ENCODE measurements around the gene CPA5. TPM values are rescaled to one million over a fixed set of nuclear protein-coding genes. Genes with fewer than 3 reads are reported as not detected.

The CPA5 gene
- total and polyA plus RNA-seq, 2 experiments from 2014 or later, result not detected

DNA sequence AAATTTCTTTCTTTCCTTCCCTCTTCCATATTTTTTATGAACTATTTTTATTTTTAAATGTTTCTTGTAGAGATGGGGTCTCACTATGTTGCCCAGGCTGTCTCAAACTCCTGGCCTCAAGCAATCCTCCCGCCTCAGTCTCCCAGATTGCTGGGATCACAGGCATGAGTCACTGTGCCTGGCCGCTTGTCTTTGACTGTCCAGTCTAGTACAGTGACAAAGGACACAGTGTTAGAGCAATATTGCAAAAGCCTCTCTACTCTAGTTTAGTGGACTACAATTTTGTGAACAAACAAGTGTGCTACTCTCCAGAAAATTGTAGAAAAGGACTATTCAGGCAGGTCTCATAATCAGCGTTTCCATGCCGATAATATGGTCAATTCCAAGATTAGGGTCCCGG, 40.6 kb upstream of the CPA5 start:
- no peak overlapping the region for H3K27ac Mint-ChIP-seq
- Histone ChIP-seq H4K20me1 (replicated peaks; ENCODE audit: insufficient read depth) (no peaks in the 10 kb centered on the region), H3K9me2 (ENCODE audit: insufficient read depth) (no peaks in the 10 kb centered on the region), H3K4me1 (ENCODE audit: insufficient read depth) (no peaks in the 10 kb centered on the region), H3K36me3 (ENCODE audit: insufficient read depth) (no peaks in the 10 kb centered on the region), H3K4me2 (no peak overlapping the region), H3F3A (replicated peaks; ENCODE audit: low read depth) (no peaks in the 10 kb centered on the region), H3K79me2 (replicated peaks; ENCODE audit: insufficient read depth) (no peaks in the 10 kb centered on the region), H3K27me3 (ENCODE audit: insufficient read depth) (no peaks in the 10 kb centered on the region), H3K4me3 (no peak overlapping the region), H2AFZ (peak overlapping the region; percentile 14; the same call in 1 of the 2 replicates), H3K27ac (ENCODE audit: low read depth) (no peak overlapping the region)
- DNase-seq (ENCODE audit: low spot score) (no peak), ATAC-seq (no peak)
- H3K36me3 Mint-ChIP-seq (ENCODE audit: low read depth), result no peaks in the 10 kb centered on the region
- no peak overlapping the region for H3K4me3 Mint-ChIP-seq
- TF ChIP-seq STAT1 (IDR thresholded peaks at IDR 0.05; ENCODE audit: unreplicated experiment) (no peak), REST (IDR thresholded peaks at IDR 0.05; ENCODE audit: unreplicated experiment) (no peak), EZH2 (IDR thresholded peaks at IDR 0.05; ENCODE audit: low read depth, unreplicated experiment) (no peak), EZH2phosphoT487 (IDR thresholded peaks at IDR 0.05; ENCODE audit: unreplicated experiment) (no peak), CREB1 (CRISPR knock-in tag; IDR thresholded peaks at IDR 0.05; ENCODE audit: low read depth) (no peak), ZNF114 (CRISPR knock-in tag; IDR thresholded peaks at IDR 0.05) (no peak), NANOG (IDR thresholded peaks at IDR 0.05; ENCODE audit: borderline replicate concordance) (no peak), ETS1 (IDR thresholded peaks at IDR 0.05) (no peak), CTCF (conservative IDR thresholded peaks at IDR 0.05; ENCODE audit: low read depth in 2 of 2) (no peak), JUNB (IDR thresholded peaks at IDR 0.05; ENCODE audit: unreplicated experiment) (no peak), ZNF331 (CRISPR knock-in tag; IDR thresholded peaks at IDR 0.05; ENCODE audit: low read depth) (no peak), POLR2AphosphoS5 (IDR thresholded peaks at IDR 0.05; ENCODE audit: low read depth) (no peak)
- TF ChIP-seq, protein P1, sequence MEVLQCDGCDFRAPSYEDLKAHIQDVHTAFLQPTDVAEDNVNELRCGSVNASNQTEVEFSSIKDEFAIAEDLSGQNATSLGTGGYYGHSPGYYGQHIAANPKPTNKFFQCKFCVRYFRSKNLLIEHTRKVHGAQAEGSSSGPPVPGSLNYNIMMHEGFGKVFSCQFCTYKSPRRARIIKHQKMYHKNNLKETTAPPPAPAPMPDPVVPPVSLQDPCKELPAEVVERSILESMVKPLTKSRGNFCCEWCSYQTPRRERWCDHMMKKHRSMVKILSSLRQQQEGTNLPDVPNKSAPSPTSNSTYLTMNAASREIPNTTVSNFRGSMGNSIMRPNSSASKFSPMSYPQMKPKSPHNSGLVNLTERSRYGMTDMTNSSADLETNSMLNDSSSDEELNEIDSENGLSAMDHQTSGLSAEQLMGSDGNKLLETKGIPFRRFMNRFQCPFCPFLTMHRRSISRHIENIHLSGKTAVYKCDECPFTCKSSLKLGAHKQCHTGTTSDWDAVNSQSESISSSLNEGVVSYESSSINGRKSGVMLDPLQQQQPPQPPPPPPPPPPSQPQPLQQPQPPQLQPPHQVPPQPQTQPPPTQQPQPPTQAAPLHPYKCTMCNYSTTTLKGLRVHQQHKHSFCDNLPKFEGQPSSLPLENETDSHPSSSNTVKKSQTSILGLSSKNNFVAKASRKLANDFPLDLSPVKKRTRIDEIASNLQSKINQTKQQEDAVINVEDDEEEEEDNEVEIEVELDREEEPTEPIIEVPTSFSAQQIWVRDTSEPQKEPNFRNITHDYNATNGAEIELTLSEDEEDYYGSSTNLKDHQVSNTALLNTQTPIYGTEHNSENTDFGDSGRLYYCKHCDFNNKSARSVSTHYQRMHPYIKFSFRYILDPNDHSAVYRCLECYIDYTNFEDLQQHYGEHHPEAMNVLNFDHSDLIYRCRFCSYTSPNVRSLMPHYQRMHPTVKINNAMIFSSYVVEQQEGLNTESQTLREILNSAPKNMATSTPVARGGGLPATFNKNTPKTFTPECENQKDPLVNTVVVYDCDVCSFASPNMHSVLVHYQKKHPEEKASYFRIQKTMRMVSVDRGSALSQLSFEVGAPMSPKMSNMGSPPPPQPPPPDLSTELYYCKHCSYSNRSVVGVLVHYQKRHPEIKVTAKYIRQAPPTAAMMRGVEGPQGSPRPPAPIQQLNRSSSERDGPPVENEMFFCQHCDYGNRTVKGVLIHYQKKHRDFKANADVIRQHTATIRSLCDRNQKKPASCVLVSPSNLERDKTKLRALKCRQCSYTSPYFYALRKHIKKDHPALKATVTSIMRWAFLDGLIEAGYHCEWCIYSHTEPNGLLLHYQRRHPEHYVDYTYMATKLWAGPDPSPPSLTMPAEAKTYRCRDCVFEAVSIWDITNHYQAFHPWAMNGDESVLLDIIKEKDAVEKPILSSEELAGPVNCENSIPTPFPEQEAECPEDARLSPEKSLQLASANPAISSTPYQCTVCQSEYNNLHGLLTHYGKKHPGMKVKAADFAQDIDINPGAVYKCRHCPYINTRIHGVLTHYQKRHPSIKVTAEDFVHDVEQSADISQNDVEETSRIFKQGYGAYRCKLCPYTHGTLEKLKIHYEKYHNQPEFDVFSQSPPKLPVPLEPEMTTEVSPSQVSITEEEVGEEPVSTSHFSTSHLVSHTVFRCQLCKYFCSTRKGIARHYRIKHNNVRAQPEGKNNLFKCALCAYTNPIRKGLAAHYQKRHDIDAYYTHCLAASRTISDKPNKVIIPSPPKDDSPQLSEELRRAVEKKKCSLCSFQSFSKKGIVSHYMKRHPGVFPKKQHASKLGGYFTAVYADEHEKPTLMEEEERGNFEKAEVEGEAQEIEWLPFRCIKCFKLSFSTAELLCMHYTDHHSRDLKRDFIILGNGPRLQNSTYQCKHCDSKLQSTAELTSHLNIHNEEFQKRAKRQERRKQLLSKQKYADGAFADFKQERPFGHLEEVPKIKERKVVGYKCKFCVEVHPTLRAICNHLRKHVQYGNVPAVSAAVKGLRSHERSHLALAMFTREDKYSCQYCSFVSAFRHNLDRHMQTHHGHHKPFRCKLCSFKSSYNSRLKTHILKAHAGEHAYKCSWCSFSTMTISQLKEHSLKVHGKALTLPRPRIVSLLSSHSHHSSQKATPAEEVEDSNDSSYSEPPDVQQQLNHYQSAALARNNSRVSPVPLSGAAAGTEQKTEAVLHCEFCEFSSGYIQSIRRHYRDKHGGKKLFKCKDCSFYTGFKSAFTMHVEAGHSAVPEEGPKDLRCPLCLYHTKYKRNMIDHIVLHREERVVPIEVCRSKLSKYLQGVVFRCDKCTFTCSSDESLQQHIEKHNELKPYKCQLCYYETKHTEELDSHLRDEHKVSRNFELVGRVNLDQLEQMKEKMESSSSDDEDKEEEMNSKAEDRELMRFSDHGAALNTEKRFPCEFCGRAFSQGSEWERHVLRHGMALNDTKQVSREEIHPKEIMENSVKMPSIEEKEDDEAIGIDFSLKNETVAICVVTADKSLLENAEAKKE (CRISPR knock-in tag; IDR thresholded peaks at IDR 0.05), result no peak
- no peaks in the 10 kb centered on the region; the same call in 2 of the 3 replicates for H3K9me3 Mint-ChIP-seq
- H3K4me1 Mint-ChIP-seq, result no peaks in the 10 kb centered on the region
- peaks cover 9% of the 10 kb centered on the region for H3K27me3 Mint-ChIP-seq (ENCODE audit: insufficient read depth, low read depth, poor library complexity)

Data from GM23338 (cell line).